SK-N-MC (cell line): ENCODE measurements around the gene MTHFR.

Experiments used
- DNase-seq: peaks from one replicate; pipeline ENCODE4 v3.0.0-alpha.2; 2011; ENCODE audit warnings: low read depth, low spot score
- H3K27ac ChIP-seq: fragments of 200-600 bp; sonication (generic); 2 replicates; pipeline ENCODE4 v1.5.1; 2016; ENCODE audit warnings: mixed run types
- H3K36me3 ChIP-seq: fragments of 200-600 bp; sonication (generic); 2 replicates; pipeline ENCODE4 v1.6.1; 2017; ENCODE audit warnings: antibody characterized with exemption, low read length, mixed read lengths; ENCODE audit not compliant: insufficient read depth
- H3K4me3 ChIP-seq: fragments of 200-600 bp; sonication (generic); 2 replicates; pipeline ENCODE4 v1.5.1; 2016
- H3K9ac ChIP-seq: fragments of 200-600 bp; sonication (generic); 2 replicates; pipeline ENCODE4 v1.8.0; 2017; ENCODE audit warnings: mixed run types, mixed read lengths; ENCODE audit not compliant: insufficient read length
- H3K9me3 ChIP-seq: fragments of 200-600 bp; sonication (generic); 2 replicates; pipeline ENCODE4 v1.6.1; 2017; ENCODE audit warnings: low read depth, mild to moderate bottlenecking, antibody characterized with exemption, low read length, moderate library complexity, mixed read lengths
- EZH2 ChIP-seq: fragments of 200-600 bp; sonication (generic); IDR thresholded peaks from one replicate; pipeline ENCODE4 v1.6.1; 2017; ENCODE audit warnings: antibody characterized with exemption
- FOXP2 ChIP-seq: optimal IDR thresholded peaks from 2 replicates; pipeline ENCODE3; 2011; ENCODE audit warnings: mild to moderate bottlenecking, moderate library complexity; ENCODE audit not compliant: insufficient read depth; ENCODE audit errors: extremely low read length, control extremely low read depth
- POLR2AphosphoS5 ChIP-seq: IDR thresholded peaks from 2 replicates; pipeline ENCODE4 v1.6.1; 2012; ENCODE audit warnings: mild to moderate bottlenecking, low read depth, low read length, borderline replicate concordance

MTHFR gene

DNA sequence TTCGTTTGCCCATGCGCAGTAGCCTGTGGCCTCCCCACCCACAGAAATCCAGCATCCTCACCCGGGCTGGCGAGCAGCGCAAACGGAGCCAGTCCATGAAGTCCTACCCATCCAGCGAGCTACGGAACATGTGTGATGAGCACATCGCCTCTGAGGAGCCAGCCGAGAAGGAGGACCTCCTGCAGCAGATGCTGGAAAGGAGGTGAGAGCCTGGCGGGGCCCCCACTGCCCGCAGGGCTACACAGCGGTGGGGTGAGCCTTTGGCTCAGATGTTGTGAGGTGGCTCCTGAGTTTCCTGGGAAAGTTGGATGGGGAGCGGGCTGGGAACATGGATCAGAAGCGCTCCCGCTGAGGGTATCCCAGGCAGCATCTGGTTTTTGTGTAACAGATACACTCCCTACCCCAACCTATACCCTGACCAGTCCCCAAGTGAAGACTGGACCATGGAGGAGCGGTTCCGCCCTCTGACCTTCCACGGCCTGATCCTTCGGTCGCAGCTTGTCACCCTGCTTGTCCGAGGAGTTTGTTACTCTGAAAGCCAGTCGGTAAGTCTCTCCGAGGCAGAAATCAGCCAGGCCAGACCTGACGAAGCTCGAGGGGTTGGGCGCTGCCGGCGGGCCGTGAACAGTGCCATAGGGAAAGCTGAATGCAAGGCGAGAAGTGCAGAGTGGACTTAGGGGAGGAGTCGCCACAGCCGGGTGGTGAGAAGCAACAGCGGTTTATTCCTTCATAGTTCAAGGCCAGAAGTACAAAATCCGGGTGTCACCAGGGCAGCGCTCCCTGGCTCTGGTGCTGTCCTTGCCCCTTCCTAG lies 31.4 kb upstream of the MTHFR start:
- H3K27ac ChIP-seq: no peak overlapping the region
- no peak overlapping the region for H3K9ac ChIP-seq
- no peaks in the 10 kb centered on the region for H3K9me3 ChIP-seq
- peaks cover 83% of the 10 kb centered on the region for H3K36me3 ChIP-seq
- H3K4me3 ChIP-seq: no peak overlapping the region
- DNase-seq: no peak
- TF ChIP-seq EZH2 (no peak), FOXP2 (no peak)

DNA sequence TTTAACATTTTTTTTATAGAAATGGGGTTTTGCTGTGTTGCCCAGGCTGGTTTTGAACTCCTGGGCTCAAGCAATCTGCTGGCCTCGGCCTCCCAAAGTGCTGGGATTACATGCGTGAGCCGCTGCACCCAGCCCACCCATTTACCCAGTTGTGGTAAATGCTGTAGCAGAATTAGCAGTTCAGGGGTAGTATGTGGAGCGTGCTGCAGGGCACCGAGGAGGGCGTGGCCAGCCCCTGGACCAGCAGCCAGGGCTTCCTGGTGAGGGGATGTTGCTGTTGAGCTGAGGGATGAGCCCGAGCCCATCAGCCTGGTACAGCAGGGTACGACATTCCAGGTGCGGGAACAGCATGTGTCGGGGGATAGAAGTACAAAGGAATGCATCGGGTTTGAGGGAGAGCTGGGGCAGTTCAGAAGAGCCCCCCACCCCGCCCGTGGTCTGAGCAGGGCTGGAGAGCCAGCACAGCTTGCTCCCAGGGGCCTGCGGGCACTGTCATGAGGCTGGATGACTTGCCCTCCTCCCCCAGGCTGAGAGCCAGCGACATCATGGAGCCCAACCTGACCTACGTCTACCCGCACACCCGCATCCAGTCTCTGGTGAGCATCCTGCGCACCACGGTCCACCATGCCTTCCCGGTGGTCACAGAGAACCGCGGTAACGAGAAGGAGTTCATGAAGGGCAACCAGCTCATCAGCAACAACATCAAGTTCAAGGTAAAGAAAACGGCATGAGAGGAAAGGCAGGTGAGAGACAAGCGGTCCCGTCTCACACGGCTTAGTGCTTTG lies 29.9 kb upstream of the MTHFR start:
- H3K27ac ChIP-seq: no peak overlapping the region

DNA sequence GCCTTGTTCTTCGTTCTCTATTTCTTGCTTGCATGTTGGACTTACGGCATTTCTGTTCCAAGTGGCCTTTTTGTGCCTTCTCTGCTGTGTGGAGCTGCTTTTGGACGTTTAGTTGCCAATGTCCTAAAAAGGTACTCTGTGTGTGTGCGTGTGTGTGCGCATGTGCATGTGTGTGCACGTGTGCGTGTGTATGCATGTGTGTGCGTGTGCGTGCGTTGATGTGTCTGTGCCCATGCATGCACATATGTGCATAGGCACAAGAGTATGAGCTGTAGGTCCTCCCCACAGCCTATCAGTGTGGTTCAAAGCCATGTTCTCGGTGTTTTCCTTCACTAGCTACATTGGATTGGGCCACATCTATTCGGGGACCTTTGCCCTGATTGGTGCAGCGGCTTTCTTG lies 28.1 kb upstream of the MTHFR start:
- no peak overlapping the region for H3K9ac ChIP-seq
- no peak for DNase-seq
- H3K4me3 ChIP-seq: no peak overlapping the region
- peaks cover 81% of the 10 kb centered on the region for H3K36me3 ChIP-seq
- H3K27ac ChIP-seq: no peak overlapping the region
- TF ChIP-seq POLR2AphosphoS5: no peak
- no peak for TF ChIP-seq FOXP2
- TF ChIP-seq EZH2: no peak
- no peaks in the 10 kb centered on the region for H3K9me3 ChIP-seq

More for the DNA sequence above, 29.9 kb upstream of the MTHFR start:
- no peak for DNase-seq
- Histone ChIP-seq H3K9me3 (no peaks in the 10 kb centered on the region), H3K4me3 (no peak overlapping the region), H3K36me3 (peaks cover 84% of the 10 kb centered on the region), H3K9ac (no peak overlapping the region)
- TF ChIP-seq FOXP2 (no peak), EZH2 (no peak), POLR2AphosphoS5 (no peak)

DNA sequence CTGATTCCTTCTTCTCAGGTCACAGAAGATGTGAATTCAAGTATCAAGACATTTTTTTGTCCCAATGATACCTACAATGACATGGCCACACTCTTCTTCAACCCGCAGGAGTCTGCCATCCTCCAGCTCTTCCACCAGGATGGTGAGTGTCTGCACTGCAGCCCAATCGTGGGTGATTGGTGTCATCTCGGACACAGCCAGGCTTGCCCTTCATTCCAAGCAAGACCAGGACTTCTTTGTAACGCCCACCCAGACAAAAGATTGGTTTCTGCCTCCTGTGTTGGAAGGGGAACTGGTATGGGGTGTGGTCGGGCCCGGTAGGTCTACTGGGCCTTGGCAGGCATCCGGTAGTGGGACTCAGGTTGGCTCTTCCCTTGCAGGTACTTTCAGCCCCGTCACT lies 27.7 kb upstream of the MTHFR start:
- Histone ChIP-seq H3K9ac (no peak overlapping the region), H3K9me3 (no peaks in the 10 kb centered on the region), H3K27ac (no peak overlapping the region), H3K36me3 (peaks cover 82% of the 10 kb centered on the region), H3K4me3 (no peak overlapping the region)
- DNase-seq: no peak
- TF ChIP-seq EZH2: no peak
- no peak for TF ChIP-seq FOXP2
- no peak for TF ChIP-seq POLR2AphosphoS5

DNA sequence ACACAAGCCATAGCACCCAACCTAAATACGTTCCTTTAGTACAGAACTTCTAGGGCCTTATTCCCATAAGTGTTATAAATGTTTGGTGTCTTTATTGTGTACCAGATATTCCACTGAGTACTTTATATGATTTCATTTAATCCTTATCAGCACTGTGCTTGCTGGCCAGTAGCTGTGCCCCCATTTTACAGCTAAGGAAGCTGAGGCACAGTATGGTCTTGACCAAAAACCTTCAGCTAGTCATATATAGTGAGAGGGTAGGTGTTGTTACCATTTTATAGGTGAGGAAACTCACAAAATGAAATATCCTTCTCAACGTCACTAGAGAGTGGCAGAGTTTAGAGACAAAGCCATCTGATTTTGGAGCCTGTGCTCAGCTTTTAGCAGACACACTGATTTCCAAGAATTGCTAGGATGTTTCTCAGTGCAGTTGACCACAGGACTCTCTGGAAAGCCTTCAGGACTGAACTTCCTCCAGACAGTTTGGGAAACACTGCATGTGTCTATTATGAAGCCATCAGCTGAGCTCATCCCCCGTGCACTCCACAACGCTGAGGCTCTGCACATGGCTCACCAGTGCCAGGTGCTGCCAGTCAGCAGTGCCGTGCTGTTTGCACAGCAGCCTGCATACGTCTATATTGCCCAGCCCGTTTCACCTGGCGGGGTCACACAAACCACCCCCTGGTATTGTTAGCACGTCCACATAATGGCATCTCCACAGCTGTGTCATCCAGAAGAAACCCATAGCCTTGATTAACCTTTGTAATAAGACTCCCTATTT lies 26.4 kb upstream of the MTHFR start:
- TF ChIP-seq EZH2 (no peak), POLR2AphosphoS5 (no peak), FOXP2 (no peak)
- Histone ChIP-seq H3K27ac (no peak overlapping the region), H3K4me3 (no peak overlapping the region), H3K9ac (no peak overlapping the region), H3K9me3 (no peaks in the 10 kb centered on the region), H3K36me3 (peaks cover 82% of the 10 kb centered on the region)
- no peak for DNase-seq

DNA sequence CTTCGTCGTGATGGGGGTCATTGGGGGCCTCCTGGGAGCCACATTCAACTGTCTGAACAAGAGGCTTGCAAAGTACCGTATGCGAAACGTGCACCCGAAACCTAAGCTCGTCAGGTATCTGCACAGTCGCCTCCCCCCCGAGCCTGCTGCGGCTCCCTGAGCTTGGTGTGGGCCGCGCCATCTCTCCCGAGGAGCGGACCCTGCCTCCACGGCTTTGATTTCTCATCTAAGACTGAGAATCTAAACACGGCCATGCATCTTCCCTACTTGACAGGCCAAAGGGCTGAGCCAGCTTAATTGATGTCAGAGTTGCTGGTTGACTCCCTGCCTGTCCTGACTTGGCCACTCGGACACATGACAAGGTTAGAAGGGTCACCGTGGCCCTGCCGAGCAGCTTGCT lies 22.7 kb upstream of the MTHFR start:
- no peak for DNase-seq
- Histone ChIP-seq H3K9me3 (no peaks in the 10 kb centered on the region), H3K4me3 (no peak overlapping the region), H3K9ac (no peak overlapping the region), H3K36me3 (peaks cover 77% of the 10 kb centered on the region), H3K27ac (no peak overlapping the region)
- no peak for TF ChIP-seq EZH2
- no peak for TF ChIP-seq POLR2AphosphoS5
- TF ChIP-seq FOXP2: no peak

DNA sequence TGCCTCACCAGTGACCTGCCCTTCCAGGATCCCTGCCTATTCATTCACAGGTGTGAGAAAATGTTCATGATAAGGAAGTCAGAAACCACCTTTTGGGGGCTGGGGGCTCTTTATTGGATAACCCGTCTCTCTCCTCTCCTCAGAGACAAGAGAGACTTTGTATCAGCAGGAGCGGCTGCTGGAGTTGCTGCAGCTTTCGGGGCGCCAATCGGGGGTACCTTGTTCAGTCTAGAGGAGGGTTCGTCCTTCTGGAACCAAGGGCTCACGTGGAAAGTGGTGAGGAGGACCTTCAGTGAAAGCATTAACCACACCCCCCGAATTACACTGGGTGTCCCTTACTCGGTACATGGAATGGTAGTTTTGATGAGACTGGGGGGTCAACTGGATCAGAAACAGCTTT lies 21.2 kb upstream of the MTHFR start:
- H3K9ac ChIP-seq: no peak overlapping the region
- H3K9me3 ChIP-seq: no peaks in the 10 kb centered on the region
- no peak overlapping the region for H3K27ac ChIP-seq
- TF ChIP-seq EZH2 (no peak), FOXP2 (no peak), POLR2AphosphoS5 (no peak)
- H3K36me3 ChIP-seq: peaks cover 65% of the 10 kb centered on the region
- no peak overlapping the region for H3K4me3 ChIP-seq
- DNase-seq: no peak

DNA sequence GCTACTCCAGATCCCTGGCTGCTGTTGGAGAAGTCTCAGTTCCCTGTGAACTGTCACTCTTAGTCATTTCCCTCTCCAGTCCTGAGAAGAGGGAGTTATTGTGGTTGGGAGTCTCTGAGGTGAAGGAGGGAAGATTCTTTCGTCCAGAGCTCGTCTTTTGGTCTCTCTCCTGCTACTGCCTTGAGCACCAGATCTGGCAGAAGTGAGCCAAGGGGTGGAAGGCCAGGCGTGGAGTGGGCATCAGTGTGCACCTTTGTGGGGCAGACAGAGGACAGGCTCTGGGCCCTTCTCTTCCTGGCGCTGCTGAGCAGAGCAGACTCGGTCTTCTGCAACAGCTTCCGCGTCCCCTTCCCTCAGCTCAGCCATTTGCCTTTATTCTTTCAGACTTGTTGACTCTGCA lies 19.4 kb upstream of the MTHFR start:
- H3K36me3 ChIP-seq: peaks cover 53% of the 10 kb centered on the region
- no peak for TF ChIP-seq EZH2
- TF ChIP-seq FOXP2: no peak
- TF ChIP-seq POLR2AphosphoS5: no peak
- H3K9ac ChIP-seq: no peak overlapping the region
- H3K27ac ChIP-seq: no peak overlapping the region
- no peaks in the 10 kb centered on the region for H3K9me3 ChIP-seq
- DNase-seq: no peak
- H3K4me3 ChIP-seq: no peak overlapping the region
